Nucleus accumbens (tissue), 56 donors: ENCODE results near the gene APOA5.

Source experiments
- DNase-seq, 56 donors: peaks; one replicate each; lab custom pipeline; 2025; lab: John Stamatoyannopoulos, UW

The APOA5 gene

DNA sequence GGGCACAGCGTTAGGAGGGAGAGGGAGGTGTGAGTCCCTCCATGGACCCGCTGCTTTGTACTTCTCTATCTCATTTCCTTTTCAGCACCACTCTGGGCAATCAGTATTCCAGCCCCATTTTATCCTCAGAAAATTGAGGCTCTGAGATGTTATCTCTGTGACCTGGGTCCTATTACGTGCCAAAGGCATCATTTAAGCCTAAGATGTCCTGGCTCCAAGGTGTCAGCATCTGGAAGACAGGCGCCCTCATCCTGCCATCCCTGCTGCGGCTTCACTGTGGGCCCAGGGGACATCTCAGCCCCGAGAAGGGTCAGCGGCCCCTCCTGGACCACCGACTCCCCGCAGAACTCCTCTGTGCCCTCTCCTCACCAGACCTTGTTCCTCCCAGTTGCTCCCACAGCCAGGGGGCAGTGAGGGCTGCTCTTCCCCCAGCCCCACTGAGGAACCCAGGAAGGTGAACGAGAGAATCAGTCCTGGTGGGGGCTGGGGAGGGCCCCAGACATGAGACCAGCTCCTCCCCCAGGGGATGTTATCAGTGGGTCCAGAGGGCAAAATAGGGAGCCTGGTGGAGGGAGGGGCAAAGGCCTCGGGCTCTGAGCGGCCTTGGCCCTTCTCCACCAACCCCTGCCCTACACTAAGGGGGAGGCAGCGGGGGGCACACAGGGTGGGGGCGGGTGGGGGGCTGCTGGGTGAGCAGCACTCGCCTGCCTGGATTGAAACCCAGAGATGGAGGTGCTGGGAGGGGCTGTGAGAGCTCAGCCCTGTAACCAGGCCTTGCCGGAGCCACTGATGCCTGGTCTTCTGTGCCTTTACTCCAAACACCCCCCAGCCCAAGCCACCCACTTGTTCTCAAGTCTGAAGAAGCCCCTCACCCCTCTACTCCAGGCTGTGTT lies 37.2 kb upstream of the APOA5 start:
- DNase-seq = no peak

DNA sequence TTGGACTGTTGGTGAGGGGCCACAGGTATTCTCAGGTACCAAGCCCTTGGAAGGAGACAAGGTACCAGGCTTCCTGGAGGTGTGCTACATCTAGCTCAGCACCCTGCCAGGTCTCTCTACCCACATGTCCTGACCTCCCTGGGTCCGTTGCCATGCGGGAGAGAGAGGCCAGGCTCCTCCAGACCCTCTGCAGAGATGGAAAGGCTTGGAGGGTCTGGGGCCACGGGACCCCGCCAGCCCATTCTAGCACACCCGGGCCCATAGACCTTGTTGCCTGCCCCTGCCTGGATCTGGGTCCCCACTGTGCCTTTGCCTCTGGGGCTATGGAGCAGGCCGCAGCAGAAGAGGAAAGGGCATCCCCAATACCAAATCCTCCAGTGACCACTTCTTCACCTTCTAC lies 35.8 kb upstream of the APOA5 start:
- DNase-seq = no peak

DNA sequence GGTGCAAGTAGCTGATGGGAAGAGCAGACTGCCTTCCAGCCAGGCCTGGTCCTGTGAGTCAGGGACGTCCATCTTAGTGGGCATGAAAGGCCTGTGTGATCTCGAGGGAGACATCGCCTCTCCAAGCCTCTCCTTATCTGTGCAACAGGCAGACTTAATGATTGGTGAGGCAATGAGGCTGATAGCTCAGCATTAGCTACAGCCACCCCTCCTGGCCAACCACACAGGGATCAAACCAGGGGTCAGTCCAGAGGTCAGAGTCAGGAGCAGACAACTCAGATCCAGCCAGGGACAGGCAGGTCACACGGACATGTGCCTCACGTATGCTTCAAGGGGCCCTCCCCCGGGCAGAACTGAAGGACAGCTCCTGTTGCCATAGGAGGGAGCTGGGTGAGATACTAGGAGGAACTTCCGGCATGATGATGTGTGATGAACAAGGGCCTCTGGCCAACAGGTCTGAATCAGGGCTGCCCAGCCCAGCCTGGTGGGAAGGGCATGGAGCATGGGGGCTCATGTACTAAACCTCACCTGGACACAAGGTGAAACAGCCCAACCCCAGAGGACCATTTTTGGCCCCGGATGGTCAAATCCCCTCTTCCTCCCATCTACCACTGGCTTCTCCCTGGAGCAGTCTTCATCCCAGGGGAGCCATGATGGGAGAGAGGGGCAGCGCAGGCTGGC lies 35.2 kb upstream of the APOA5 start:
- DNase-seq = no peak

DNA sequence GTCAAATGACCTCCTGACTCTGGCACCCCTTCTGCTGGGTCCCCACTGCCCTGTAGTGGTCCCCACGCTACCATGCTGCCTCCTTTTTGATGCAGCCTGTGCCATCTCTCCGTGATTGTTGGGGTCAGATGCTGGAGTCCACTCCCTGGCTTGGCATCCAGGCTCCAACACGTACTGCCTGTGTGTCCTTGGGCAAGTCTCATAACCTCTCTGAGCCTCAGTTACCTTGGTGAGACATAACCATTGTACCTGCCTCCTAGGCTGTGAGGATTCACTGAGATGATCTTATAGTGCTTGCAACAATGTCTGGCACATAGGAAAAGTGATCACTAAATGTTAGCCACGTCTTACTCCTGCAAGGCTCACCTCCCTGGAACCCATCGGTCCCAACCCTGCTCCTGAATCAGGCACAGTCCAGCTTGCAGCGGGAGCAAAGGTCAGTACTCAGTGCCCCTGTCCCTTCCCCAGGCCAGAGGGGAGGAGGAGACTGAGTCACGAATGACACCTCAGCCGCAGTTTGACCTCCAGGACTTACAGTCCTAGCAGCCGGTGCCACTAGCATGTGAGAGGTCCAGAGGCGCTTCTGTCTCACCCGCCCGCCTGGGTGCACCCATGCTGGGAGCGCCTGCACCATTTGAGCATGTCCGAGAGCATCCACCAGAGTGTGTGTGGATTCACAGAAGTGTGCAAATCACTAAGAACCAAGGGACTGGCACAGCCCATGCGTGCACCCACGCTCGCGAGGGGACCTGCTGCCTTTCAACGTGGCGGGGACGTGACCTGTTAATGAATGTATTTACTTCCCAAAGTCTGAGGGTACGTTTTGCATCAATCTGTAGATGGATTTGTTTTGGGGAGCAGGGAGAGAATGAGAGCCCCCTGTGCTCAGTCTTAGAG lies 34.4 kb upstream of the APOA5 start:
- DNase-seq = no peak

DNA sequence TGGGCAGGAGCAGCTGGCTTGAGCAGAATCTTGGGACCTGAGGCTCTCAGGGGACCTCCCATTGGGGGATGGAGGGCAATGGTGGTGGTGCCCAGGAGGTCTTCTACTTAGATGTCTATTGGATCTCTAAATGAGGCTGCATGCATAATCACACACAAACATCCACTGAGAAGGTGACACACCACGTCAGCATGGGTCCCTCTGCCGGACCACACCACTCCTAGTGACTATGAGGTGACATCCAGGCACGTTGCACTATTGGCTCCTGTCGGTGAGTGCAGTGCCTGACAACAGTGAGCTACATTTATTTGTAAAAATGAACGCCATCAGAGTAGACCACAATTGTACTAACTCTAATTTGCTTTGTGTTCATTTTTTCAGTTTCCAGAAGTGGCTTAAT lies 33.8 kb upstream of the APOA5 start:
- no peak for DNase-seq

DNA sequence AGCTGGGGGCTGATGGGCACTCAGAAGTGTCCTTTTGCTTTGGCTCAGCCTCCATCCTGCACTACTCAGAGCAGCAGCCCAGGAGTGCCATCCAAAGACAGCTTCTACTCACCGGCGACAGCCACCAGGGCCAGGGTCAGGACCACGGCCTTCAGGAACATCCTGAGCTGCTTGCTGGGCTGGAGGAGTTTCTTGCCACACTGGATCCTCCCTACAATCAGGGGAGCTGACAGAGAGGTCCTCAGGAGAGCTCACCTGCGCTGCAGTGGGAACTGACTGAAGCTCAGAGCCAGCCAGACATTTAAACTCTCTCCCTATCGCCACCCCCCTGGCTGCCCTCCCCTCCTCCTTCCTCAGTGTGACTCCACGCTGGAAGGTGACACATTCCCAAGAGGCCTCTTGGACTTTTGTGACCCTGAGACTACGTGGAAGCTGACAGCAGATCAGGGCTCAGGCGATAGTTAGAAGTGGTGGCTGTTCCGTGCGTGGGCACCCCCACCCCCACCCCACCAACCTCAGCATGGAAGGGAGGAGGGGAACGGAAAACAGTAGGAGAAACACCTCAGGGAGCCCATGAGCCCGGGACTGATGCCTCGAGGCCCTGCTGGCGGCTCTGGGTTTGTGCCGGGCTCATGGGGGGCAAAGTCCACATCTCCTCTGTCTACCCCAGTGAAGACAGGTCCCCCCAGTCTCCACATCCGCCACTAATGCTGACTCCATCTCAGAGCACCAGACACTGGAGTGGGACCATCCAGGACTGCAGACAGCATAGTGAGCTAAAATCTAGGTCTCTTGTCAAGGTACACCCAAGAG lies 31.6 kb upstream of the APOA5 start, which contains the start of gene APOA4:
TSS of gene APOA4 (minus strand) at position 274 of the 813 bp plus-strand sequence. CDS start at position 161, 113 bp downstream.
- no peak for DNase-seq

DNA sequence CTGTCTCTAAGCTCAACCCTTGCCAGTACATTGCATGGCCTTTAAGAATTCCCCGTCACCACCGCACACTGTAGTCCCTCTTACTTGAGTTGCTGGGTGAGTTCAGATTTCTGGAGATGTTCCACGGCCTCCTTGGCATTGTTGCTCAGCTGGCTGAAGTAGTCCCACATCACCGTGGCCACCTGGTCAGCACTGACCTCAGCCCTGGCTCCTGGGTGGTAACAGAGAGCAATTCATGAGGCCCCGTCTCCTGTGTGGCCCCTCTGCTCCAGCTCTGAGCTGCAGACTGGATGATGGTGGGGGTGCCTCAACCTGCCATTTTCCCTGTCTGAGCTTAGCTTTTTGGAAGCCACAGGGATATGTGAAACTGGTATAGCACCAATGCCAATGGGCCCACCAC lies 30.9 kb upstream of the APOA5 start:
- no peak for DNase-seq

DNA sequence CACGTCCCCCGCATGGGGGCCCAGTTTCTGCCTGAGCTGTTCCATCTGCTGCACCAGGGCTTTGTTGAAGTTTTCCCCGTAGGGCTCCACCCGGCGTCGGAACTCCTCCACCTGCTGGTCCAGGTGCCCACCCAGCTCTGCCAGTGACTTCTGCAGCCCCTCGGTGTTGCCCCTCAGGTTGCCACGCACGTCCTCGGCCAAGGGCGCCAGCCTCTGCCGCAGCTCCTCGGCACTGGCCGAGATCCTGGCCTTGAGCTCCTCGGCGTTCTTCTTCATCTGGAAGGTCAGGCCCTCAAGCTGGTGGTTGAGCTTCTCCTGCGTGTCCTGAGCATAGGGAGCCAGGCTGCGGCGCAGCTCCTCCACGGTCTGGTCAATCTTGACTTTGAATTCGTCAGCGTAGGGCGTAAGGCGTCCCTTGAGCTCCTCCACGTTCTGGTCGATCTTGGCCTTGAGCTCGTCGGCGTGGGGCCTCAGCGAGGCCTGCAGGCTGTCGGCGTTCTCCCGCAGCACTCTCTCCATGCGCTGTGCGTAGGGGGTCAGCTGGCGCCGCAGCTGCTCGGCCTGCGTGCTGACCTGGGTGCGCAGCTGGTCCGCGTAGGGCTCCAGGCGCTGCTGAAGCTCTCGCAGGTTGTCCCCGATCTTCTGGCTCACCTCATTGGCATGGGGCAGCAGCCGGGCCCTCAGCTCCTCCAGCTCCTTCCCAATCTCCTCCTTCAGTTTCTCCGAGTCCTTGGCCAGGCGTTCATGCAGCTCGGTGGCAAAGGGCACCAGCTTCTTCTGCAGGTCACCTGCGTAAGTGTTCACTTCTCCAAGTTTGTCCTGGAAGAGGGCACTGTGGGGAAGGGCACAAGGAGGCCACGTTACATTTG lies 29.6 kb upstream of the APOA5 start:
- DNase-seq = no peak

DNA sequence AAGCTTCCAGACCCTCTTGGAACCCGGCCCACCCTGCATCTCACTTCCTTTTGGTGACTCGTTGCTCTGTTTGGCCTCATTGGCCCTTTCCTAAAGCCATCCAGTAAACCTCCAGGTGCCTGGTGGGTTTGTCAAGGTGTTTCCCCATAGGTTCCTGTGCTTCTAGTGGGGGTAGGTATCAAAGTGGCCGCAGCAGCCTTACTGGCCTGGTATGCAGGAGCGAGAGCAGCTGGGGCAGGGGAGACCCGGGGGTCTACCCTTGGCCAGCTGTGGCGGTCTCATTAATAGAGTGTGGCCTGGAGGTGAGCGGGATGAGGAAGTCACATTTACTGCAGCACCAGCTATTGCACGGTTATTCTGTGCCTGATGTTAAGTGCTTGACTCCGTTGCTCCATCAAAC lies 27.4 kb upstream of the APOA5 start:
- no peak for DNase-seq

DNA sequence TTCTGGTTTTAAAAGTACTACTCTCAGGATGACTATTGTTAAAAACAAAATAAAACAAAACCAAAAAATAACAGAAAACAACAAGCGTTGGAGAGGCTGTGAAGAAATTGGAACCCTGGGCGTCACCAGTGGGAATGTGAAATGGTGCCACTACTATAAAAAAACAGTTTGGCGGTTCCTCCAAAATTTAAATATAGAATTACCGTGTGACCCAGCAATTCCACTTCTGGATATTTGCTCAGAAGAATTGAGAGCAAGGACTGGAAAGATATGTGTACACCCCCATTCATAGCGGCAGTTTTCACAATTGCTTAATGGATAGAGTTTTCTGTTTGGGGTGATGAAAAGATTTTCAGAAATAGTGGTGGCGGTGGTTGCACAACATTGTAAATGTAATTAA lies 22.8 kb upstream of the APOA5 start:
- no peak for DNase-seq

DNA sequence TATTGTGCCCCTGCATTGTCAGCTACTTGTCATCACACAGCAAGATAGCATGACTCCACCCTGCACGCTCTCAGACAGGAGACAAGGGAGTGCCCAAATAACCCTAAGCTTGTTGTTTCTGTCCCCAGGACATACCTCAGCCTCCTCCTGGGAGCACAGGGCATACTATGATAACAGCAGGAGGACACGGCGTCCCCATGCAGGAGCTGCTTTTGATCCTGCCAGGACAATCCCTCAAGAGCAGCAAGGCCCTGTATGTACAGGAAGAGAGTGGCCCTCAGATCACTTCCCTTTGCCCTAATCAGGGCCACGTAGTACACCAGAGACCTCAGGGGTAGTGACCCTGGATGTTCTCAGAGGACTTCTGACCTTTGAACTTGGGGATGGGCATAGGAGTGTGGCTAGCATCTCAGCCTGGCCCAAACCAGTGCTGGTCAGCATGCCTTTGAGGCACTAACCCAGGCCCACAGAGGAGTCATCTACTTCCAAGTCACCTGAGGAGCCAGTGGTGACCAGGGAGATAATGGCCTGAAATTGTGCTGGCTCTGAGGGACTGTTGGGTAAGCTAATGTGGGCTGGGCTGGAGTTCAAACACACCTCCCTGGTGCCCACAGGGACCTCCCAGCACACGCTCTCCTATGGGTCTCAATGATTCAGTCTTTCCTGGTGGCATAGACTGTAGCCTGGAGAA lies 22.2 kb upstream of the APOA5 start:
- no peak for DNase-seq

DNA sequence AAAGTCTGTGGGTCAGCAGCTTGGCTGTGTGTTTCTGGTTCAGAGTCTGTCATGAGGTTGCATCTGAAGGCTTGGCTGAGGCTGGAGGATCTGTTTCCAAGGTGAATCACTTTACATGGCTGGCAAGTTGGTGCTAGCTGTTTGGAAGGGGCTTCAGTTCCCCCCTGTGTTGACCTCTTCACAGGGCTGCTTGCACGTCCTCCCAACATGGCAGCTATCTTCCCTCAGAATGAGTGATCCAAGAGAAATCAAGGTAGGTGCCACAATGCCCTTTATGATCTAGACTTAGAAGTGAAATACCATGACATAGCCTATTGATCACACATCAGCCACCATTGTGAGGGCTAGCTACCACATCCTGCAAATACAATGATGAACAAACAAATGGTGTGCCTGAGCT lies 21.5 kb upstream of the APOA5 start:
- no peak for DNase-seq

DNA sequence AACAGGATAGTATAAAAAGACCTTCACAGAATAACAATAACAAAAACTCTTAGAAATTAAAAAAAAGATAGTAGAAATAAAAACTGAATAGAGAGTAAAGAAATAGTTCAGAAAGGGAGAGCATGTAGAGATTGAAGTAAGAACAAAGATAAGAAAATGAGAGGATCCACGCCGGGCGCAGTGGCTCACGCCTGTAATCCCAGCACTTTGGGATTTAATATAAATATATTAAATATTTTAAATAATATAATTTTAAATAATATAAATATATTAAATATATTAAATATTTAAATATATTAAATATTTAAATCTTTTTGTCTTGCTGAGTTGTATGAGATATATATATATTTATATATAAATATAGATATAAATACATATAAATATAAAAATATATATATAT lies 20.4 kb upstream of the APOA5 start:
- DNase-seq = no peak

DNA sequence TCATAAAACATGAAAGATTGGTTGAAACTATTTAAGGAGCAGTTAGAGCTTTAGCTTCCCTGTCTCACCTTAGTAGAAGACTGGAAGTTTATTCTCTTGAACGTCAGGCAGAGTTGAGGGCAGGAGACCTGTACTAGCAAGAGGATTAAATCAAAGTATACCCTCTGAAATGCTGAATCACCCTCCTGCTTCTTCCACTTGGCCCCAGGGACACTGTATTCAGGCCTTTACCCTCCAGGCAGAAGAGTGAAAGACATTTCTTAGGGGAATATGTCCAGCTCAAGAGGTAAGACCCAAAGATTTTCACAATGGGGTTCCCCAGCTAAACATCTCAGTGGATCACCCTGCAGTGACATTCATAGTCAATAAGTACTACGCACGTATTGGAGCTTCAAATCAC lies 19.5 kb upstream of the APOA5 start:
- no peak for DNase-seq

DNA sequence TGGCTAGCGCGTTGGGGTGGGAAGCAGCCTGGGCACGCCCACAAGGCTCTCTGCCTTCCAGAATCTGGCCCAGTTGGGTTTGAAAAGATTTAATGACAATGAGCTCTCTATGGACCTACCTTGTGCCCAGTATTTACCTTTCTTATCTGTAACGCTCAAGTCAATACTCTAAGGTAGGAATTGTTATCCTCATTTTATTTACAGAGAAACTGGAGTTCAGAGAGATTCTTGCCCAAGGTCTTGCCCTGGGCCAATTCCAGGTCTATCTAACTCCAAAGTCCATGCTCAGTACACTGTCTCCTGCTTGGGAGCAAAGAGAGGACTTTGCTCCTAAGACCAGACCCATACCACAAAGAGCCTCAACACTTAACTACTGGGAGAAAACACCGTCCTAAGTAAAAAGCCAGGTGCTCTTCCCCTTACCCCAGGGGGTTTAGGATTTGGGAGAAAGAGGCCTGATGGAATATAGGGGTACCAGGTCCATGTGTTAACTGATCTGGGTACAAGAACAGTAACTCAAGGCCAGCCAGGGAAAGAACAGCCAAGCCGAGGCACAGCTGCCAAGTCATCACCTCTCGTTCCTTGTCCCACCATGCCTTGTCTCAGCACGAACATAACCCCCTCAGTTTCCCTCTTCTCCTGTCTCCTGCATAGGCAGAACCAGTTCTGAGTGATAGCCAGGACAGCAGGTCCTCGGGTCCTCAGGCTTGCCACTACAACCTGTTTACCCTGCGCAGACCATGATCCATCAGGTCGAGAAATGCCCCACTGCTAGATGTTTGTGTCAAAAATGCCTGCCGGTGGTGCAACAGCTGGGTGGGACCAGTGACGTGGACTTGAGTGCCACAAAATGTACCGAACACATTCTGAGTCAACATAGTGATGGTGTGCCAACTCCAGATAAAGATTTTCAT lies 16.8 kb upstream of the APOA5 start:
- DNase-seq = no peak

DNA sequence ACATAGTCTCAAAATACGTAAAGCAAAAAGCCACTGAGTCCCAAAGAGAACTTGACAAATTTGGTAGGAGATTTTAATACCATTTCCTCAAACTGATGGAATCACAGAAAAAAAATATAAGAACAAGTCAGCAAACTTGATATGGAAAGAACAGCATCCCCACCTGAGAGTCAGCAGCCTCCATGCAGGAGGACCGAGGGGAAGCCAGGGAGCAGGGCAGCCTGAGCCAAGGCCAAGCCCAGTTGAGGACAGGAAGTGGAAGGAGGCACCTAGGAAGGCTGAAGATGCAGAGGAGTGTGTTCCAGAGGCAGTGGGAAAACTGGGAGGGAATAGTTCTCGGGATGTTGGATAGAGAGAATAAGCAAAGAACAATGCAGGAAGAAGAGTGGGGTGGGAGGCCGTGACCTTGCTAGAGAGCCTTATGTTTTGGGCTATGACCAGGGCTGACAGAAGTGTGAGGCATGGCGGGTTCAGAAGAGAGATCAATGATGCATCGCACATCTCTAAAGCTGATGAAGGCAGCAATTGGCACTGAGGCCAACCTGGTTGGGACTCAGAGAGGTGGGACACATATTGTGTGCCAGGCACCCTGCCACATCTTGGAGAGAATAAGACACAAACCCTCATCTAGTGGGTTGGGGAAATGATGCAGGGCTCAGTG lies 16.1 kb upstream of the APOA5 start:
- DNase-seq = no peak

DNA sequence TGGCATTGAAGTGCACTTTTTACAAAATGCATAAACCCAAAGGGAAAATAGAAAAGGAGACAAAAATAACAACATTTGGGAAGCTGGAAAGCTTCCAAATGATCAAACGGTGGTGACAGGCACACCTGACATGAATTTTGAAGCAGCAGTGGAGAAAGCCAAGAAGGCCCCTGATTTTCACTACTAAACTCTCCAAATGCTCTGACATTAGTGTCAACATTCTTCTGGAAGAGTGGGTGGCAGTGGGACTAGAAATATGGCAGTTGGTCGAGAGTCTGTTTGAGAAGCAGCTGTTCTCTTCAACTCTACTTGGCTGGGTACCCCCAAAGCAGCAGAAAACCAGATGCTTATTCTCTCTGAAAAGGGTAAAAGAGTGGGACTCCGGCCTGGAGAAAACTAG lies 12.3 kb upstream of the APOA5 start:
- no peak for DNase-seq
